Ovary (tissue), 3 donors: ENCODE results near the gene KLRB1.

ENCODE experiments used
- EP300 ChIP-seq: sonication (generic); formaldehyde crosslinking; IDR thresholded peaks from one replicate; pipeline ENCODE4 v1.6.1; 2017; ENCODE audit warnings: antibody characterized with exemption
- POLR2A ChIP-seq: fragments of 450-650 bp; IDR thresholded peaks from one replicate; pipeline ENCODE4 v1.6.1; 2017; ENCODE audit warnings: antibody characterized with exemption, mild to moderate bottlenecking, moderate library complexity
- TF ChIP-seq, protein P1 (sequence below), 3 donors: fragments of 450-650 bp in 2 of 3; fragments of 200-600 bp in 1 of 3; IDR thresholded peaks; one replicate each; pipeline versions ENCODE4 v1.5.1 to v1.8.0; 2016 to 2022; ENCODE audit warnings: antibody characterized with exemption in 3 of 3, mild to moderate bottlenecking in 1 of 3
- donor health status: DM: no; HTN: no; CAD: no.

DNA sequence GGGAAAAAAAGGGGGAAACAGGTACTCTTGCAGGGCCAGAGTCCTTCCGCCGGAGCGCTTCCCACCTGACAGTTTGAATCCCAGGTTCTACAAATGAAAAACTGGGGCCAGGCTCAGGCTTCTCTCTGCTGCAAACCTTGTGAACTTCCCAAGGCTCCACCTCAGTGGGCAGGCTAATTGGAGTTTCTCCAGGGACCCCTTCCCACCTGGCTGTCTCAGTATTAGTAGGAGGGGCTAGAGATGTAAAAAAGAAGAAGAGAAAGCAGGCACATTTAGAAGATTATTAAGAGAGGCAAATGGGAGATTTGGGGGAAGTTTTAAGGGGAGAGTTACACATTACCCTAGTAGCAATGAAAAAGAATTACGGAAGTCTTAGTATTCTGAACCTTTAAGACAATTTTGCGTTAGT, 41.8 kb upstream of the KLRB1 start:
- TF ChIP-seq, protein P1, sequence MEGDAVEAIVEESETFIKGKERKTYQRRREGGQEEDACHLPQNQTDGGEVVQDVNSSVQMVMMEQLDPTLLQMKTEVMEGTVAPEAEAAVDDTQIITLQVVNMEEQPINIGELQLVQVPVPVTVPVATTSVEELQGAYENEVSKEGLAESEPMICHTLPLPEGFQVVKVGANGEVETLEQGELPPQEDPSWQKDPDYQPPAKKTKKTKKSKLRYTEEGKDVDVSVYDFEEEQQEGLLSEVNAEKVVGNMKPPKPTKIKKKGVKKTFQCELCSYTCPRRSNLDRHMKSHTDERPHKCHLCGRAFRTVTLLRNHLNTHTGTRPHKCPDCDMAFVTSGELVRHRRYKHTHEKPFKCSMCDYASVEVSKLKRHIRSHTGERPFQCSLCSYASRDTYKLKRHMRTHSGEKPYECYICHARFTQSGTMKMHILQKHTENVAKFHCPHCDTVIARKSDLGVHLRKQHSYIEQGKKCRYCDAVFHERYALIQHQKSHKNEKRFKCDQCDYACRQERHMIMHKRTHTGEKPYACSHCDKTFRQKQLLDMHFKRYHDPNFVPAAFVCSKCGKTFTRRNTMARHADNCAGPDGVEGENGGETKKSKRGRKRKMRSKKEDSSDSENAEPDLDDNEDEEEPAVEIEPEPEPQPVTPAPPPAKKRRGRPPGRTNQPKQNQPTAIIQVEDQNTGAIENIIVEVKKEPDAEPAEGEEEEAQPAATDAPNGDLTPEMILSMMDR (IDR thresholded peaks at IDR 0.05): no peak
- TF ChIP-seq EP300 (no peak), POLR2A (no peak)
